ENCODE measurements around the gene LIPC.

The LIPC gene

DNA sequence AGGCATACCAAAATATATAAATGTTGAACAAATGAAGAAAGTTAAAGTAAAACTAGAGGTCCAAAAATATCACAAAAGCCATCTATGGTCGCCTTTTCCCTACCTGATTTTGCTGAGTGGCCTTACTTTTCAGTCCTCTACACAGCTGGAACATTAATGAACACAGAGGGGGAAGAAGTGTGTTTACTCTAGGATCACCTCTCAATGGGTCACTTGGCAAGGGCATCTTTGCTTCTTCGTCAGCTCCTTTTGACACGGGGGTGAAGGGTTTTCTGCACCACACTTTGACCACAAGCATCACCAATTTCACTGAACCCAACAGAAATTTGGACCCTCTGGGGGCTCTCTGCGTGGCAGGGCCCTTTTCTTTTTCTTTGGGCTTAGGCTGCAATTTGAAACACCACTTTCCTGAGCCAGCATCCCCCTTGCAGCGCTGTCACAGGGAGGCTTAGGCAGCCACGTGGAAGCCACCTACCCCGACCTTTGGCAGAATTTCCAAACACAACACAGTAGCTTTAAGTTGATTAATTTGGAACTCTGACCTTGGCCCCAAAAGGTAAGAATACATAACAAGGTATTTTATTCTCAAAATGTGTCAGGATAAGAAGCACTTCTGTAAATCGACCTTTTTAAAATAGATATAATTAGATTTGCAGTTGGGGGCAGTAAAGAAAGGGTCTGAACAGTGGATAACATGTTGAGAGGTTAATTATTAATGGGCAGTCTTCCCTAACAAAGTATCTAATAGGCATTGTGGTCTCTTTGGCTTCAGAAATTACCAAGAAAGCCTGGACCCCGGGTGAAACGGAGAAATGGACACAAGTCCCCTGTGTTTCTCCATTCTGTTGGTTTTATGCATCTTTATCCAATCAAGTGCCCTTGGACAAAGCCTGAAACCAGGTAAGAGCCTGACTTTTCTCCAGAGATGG lies at the start of gene LIPC:
TSS of gene LIPC (plus strand) at position 771 of the 929 bp plus-strand sequence. CDS start at position 813, 42 bp downstream.
- TF ChIP-seq, protein P1, sequence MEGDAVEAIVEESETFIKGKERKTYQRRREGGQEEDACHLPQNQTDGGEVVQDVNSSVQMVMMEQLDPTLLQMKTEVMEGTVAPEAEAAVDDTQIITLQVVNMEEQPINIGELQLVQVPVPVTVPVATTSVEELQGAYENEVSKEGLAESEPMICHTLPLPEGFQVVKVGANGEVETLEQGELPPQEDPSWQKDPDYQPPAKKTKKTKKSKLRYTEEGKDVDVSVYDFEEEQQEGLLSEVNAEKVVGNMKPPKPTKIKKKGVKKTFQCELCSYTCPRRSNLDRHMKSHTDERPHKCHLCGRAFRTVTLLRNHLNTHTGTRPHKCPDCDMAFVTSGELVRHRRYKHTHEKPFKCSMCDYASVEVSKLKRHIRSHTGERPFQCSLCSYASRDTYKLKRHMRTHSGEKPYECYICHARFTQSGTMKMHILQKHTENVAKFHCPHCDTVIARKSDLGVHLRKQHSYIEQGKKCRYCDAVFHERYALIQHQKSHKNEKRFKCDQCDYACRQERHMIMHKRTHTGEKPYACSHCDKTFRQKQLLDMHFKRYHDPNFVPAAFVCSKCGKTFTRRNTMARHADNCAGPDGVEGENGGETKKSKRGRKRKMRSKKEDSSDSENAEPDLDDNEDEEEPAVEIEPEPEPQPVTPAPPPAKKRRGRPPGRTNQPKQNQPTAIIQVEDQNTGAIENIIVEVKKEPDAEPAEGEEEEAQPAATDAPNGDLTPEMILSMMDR (IDR thresholded peaks at IDR 0.05; ENCODE audit: low read length, missing control alignments) = no peak
- no peak within 1 kb of the TSS for H3K4me3 ChIP-seq (replicated peaks; ENCODE audit: low read depth, low read length)
- no peak for DNase-seq (ENCODE audit: low read depth)

DNA sequence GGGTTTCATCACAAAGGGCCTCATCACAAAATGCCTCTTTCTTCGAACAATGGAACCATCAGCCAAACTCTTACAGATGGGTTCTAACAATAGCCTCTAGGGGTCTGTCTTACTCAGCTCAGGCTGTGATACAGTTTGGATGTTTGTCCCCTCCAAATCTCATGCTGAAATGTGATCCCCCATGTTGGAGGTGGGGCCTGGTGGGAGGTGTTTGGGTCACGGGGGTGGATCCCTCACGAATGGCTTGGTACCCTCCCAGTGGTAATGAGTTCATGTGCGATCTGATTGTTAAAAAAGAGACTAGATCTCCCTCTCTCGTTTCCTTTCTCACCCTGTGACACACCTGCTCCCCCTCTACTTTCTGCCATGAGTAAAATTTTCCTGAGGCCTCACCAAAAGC lies 47.9 kb upstream of the LIPC start:
- DNase-seq (ENCODE audit: low read depth) = no peak
- TF ChIP-seq, protein P1 (IDR thresholded peaks at IDR 0.05; ENCODE audit: low read length, missing control alignments) = no peak
- no peak overlapping the region for H3K4me3 ChIP-seq (replicated peaks; ENCODE audit: low read depth, low read length)

DNA sequence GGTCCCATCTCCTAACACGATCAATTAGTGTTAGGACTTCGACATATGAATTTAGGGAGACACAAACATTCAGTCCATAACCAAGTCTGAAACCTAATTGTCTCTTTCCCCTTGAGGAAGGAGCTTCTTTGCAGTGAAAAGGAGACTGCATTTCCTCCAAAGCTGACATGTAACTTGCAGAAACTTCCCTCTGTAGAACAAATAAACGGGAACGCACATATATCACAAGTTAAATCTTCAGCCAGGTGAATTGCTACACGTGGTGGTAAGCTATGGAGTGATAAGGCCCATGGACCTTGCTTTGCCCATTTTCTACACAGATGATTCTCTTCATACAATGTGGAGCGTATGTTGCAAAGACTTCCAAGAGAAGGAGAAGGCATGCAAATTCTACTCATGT lies 47.1 kb upstream of the LIPC start:
- no peak for DNase-seq (ENCODE audit: low read depth)
- TF ChIP-seq, protein P1 (IDR thresholded peaks at IDR 0.05; ENCODE audit: low read length, missing control alignments) = no peak
- no peak overlapping the region for H3K4me3 ChIP-seq (replicated peaks; ENCODE audit: low read depth, low read length)

DNA sequence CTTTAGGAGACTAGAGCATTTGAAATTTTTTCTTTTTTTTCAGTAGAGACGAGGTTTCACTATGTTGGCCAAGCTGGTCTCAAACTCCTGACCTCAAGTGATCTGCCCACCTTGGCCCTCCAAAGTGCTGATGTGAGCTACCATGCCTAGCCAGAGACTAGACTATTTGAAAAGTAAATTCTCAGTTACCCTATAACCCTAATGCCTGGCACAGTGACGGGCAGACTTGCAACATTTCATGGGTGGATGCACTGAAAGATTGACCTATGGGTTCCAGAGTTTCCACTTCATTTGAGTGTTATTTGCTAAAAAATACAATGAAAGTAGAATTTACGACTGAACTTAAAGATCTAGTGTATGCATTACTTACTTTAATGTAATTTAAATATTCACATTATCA lies 45.7 kb upstream of the LIPC start:
- H3K4me3 ChIP-seq (replicated peaks; ENCODE audit: low read depth, low read length) = no peak overlapping the region
- DNase-seq (ENCODE audit: low read depth) = no peak
- TF ChIP-seq, protein P1 (IDR thresholded peaks at IDR 0.05; ENCODE audit: low read length, missing control alignments) = no peak

DNA sequence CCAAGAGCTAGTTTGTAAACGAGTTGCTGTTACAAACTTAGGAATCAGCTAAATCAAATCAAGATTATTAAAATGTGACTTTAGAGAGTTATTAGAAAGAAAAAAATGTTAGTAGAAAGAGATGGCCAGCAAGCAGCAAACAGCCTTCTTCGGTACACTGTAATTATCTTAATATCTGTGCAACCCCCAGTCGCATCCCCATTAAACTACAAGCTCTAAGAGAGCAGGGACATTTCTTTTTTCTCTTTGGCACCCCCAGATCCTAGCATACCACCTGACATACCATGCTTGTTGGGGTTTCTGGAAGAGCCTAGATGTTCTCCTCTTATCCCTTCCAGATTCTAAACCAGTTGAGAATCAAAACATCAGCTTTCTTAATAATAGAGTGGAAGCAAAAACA lies 45.1 kb upstream of the LIPC start:
- H3K4me3 ChIP-seq (replicated peaks; ENCODE audit: low read depth, low read length) = no peak overlapping the region
- TF ChIP-seq, protein P1 (IDR thresholded peaks at IDR 0.05; ENCODE audit: low read length, missing control alignments) = no peak
- DNase-seq (ENCODE audit: low read depth) = no peak

DNA sequence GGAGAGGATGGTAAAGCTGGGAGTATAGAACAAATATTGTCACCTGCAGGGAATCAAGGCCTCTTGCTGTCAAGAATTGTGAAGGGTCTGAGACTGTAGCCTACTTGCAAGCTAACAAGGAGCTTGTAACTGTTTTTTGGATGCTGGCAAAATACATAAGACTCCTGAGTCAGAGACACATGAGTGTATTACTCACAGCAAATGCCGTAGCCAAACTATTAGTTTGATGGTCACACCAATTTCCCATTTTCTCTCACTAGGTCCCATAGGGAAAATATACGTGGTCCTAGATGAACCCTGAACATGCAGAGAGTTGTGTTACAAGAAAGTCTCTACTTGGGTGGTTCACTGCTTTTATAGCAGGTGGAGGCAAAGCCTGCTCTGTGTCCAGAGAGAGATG lies 44.7 kb upstream of the LIPC start:
- TF ChIP-seq, protein P1 (IDR thresholded peaks at IDR 0.05; ENCODE audit: low read length, missing control alignments) = no peak
- DNase-seq (ENCODE audit: low read depth) = peak; percentile 48
- no peak overlapping the region for H3K4me3 ChIP-seq (replicated peaks; ENCODE audit: low read depth, low read length)
